T-helper 22 cell (primary cell): ENCODE measurements around the gene PRICKLE1.

Experiments
- DNase-seq: peaks from one replicate; pipeline ENCODE4 v3.0.0-alpha.2; 2020; ENCODE audit warnings: low read depth

Gene PRICKLE1

DNA sequence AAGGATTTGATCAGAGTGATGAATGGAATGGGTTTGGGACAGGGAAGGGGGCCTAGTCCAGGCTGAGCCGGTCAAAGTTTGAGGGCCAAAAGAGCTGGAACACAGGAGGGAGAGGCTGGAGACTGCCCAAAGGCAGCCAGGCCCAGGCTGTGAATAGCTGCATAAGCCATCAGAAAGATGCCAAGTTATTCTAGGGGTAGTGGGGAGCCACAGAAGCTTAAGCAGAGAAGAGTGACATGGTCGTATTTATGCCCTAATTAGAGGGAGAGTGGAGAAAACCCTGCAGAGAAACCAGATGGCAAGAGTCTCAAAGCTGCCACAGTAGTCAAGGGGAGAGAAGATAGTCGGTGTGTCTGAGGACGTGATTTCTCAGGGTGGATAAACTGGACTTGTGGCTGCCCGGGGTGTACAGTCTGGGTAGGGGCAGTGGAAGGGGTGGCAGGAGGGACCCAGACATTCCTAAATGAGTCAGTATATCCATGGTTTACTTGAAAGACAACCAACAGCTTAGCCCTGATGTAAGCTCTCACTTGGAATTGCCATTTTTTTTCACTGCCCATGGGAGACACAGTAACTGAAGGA is 99.2 kb downstream of the PRICKLE1 start:
- no peak for DNase-seq

DNA sequence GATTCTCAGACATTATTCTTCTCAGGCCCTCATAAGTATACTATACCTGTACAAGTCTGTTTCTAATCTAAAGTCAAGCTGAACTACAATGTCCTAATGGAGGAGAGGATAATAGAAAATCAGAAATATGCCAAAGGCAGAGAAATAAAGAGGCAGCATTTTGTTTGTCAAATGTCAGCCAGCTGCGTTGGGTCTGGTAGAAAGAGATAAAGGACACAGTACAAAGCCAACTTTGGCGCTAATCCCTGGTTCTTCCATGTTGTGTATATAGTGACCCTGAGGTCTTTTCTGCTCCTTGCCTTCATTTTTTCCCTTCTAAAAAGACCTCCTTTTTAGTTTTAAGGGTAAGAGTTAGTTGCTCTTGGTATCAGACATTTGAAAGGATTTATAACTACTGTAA is 103.1 kb downstream of the PRICKLE1 start:
- no peak for DNase-seq

DNA sequence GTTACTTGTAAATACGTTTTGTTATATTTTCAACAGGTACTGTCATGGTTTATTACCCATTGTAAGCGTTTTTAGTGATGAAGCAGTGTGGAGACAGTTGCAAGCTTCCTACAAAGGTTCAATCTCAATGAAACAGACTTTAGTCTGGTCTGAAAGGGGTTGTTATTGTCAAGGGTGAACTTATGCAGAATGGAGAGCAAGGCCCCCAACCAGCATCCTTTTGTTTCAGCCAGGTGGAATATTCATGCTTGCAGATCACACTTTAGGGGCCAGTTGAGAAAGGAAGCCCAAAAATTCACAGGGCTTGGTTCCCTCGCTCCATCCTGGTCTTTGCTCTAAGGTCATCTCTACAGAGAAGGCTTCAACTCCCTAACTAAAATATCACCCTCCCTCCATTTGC is 103.7 kb downstream of the PRICKLE1 start:
- DNase-seq = no peak

DNA sequence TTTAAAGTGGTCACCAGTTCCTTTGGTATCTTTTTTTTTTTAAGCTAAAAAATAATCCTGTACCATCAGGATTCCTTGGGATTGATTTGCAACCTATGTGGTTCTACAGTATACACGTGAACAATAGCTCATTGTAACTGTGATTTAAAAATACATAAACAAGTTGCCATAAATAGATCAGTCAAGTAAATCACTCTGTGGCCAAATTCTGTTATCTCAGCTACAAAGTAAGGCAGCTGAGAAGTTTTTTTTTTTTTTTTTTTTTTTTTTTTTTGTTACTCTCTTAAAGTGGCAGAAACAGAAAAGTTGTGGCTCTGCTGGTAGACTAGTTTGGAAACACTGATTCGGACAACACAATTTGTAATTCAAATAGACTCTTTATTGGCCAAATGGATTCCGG is 104.5 kb downstream of the PRICKLE1 start:
- no peak for DNase-seq

DNA sequence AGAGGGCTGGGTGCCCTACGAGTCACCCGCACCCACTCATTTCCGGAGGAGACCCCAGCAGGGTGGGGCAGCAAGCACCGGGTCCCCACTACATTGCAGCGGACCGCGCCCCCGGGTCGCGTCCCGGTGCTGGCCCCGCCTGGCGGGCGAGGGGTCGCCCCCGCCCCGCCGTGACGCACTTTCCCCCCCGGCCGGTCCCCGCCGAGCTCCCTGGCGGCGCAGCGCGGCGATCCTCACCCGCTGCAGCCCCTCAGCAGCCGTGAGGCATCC is 106.1 kb downstream of the PRICKLE1 start:
- no peak for DNase-seq

DNA sequence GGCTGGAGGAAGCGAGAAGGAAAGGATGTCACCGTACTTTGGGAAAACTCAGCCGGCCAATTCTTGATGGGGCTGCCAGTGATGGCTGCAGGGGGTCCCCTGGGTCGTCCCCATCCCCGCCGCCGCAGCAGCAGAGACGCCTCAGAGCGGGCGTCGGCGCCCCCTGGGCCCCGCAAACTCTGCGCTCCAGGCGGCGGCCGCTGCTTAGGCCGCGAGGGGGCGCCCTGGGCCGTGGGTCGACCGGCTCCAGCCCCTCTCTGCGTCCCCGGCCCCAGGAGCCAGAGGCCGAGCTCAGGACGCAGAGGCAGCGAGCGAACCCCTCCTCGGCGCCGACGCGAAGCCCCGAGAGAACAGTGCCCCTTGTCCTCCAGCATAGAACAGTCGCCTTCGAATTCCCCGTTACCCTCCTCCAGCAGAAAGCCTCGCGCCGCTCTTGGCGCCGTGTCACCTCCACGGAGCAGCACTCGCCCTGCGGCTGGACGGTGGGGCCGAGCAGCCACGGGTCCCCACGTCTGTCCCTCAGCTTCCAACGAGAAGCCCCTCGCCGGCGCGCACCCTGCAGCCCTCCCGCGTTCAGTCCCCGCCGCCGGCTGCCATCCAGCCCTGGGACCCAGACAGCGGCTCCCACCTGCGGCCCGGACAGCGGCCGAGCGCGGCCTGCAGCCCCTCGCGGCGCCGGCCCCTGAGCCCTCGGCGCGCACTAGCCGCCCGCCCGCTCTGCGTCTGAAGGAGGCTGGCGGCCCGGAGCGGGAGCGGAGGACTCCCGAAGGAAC is 106.6 kb downstream of the PRICKLE1 start:
- DNase-seq = no peak

DNA sequence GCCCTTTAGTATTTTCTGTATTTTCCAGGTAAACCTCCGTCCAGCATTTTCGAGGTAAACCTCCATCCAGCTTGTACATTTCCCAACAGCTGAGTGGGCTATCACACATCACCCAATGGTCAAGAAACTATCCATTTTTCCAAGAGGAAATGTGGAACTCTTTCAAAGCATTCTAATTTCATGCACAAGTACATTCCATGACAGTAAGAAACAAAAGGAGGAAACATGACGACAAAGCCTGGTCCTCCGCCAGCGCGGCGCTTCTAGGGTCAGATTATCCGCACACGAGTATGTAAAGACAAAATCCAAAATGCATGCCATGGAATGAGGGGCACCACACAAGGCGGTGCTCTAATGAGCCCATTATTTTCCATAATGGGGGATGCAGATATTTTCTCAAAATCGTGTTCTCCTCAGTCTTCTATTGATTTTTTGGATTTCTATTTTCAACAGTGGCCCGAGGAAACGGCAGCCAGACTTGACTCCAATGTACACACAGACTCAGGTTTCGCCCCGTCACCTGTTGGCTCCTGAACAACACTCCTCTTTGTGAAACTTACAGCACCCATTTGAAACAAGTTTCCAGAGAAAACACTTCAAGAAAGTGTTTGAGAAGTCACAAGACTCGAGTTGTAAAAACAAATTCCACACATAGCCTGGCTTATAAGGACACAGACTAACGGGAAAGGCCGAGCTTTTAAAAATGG is 107.4 kb downstream of the PRICKLE1 start:
- no peak for DNase-seq

DNA sequence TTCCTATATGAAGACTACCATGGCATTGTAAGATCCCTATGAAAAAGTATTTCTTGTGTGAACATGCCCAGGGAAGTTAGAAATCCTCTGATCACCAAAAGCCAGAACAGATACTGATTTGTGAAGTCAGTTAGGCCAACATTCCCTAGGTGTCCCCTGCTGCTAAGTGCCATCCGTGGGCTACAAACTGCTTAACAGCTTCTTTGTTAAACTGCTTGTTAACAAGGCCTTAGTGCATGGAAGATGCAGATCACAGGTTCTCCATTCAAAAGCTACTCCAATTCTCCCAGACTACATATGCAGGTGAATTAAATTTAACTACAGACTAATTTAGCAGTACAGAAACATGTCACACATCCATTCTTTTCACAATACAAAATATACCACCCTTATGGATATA is 108.2 kb downstream of the PRICKLE1 start:
- no peak for DNase-seq

DNA sequence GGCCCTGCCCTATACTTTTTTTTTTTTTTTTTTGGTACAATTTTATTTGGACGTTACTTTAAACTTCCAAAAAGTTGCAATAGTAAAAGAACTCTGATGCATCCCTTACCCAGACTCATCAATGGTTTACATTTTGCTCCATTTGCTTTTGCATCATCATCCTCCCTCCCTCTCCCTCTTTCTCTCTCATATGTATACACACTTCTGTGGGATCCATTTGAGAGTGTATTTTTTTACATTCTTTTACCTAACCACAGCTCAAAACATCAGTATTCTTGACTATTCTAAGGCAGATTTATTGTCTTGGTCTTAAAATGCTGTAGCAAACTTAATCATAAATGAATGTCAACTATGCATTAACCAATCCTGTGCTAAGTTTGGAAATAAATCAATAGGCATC is 111.6 kb downstream of the PRICKLE1 start:
- no peak for DNase-seq

DNA sequence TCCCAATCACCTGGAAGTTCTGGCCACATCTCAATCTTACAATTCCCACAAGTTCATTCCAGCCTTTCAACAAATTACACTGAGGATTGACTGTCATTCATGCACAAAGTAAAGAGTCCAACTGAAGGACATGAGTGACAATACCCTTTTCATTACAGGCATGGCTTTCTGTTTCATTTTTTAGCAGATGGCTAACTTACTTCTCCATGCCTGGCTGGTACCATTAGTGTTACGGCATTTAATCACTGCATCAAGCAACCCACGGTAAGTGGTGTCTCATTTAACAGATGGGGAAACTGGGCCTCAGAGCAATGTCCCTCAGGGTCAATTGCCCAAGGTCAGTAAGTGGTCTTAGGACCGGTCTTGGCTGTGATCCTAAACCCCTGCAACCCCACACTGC is 114.4 kb downstream of the PRICKLE1 start:
- no peak for DNase-seq

DNA sequence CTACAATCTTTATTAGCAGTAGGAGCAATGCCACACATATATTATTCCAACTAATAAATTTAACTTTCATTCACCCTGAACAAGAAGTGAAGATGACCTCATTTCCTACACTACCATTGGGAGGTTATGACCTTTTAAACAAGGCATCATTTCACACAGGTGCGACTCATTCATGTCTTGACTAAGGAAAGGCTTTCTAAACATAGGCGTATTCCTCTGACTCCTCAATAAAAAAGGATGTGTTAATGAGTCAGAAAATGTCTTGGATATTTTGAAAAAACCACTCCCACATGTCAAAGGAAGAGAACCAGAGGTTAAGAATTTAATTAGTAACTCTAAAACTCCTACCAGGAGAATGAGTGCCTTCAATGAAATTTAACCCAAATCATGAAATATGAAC is 115.2 kb downstream of the PRICKLE1 start:
- DNase-seq = no peak

DNA sequence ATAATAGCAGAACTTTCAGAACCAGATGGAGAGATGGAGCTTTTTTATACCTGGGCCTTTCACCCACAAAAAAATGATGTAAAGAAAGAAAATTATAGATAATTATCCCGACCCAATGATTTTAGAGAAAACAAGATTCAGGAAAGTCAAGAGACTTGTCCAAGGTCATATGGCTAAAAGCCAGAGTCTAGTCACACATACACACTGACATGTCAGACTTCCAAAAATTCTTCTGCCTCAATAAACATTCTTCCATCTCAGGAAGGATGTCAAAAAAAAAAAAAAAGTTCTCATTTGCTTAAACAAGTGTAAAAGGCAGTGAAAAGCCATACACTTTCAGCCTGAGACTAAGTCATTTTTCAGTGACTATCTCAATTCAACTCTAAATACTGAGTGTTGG is 116.0 kb downstream of the PRICKLE1 start:
- DNase-seq = no peak

DNA sequence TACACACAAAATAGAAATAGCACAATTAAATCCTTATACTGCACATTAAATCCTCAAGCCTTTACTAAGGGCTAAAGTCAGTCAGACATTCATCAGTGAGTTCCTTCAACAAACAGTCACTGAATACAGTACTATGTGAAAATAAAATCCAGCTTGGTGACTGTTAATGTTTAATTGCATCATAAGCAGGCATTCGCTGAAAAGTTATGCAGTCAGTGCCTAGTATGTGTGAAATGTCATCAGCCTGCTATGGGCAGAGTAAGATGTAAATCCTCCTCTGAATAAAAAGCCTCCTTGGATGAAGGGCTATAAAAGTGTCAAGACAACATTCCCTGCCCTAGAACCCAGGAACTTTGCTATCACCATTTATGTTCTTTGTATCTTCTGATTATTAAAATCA is 116.4 kb downstream of the PRICKLE1 start:
- no peak for DNase-seq

DNA sequence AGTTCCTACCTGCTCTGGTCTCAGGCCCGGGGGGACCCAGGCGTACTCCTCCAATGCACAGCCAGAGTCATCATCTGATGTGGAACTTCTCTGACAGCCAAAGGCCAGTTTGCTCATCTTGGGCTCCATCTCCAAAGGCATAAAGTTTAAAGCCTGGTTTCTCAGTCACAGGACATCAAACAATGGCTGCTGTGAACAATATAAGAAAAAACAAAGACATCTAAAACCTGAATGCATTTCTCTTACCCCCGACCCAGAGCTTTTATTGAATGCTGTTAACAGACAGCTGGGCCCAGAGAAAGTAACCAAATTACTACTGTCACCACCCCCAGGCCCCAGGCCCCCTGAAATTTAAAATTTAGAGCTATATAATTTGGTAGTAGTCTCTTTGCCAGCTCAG is 117.2 kb downstream of the PRICKLE1 start:
- no peak for DNase-seq

DNA sequence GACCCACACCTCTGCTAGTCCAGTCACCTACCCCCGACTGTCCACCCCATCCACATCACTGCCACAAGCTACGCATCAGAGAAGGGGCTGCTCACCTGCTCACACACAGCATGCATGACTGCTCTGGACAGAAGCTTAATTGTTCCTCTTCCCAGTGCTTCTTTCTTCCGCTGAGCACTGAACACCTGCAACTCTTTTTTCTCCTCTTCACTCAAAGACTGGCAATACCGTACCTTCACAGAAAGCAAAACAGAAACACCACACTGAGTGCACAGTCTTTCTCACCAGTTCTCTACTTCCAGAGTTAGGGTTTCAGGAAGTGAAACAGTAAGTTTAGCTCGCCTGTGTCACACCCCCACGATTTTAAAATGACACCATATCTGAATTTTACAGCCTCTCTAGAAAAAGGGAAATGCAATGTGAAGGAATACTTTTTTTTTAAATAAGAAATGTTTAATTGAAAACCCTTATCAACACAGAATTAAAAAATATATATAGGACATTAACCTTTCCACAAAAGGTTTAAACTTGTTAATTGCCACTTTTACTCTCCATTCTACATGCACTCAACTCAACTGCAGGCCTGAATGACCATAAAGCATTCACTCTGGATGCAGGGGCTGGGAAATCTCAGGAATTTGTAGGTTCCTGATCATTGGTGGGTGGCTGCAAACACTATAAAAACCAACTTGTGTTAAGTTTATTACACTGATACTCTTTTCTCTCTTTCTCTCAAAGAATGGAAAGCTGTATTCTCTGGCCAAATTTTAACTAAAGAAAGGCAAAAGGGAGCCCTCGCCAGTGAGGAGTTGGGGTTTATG is 120.0 kb downstream of the PRICKLE1 start:
- no peak for DNase-seq

DNA sequence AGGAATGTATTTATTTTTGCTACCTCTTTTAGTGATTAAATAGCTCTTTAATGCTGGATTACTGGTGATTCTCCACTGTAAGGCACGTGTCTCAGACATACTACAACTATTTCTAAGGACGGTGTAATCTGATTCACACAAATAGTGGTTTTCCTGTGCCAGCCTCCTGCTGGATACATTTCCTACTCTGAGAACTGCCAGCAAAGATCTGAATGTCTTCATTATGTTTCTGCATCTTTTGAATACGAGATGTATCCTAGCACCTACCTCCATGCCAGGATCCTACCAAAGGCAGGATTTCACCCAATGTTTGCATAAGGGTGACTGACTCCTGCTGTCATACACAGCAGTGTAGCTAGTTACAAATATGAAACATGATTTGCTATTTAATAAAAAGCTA is 120.6 kb downstream of the PRICKLE1 start:
- no peak for DNase-seq

DNA sequence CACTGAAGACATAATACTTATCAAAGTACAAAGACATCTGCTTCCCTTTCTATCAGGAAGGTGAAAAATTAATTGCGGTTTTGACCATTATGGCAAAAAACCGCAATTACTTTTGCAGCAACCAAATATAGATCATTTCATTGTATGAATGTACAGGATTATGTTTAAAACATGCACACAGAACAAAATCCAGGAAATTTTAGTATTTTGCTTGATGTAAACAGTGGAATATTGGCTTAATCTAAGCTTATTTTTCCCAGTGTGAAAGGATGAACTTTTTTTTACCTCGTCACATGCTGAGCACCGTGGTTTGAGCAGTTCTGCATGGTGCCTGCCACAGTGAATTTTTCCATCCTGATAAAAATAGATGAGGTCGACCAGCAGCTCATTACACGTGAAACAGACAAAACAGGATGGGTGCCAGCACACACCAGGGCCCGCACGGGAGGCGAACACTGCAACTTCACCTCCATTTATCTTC is 121.2 kb downstream of the PRICKLE1 start:
- no peak for DNase-seq

DNA sequence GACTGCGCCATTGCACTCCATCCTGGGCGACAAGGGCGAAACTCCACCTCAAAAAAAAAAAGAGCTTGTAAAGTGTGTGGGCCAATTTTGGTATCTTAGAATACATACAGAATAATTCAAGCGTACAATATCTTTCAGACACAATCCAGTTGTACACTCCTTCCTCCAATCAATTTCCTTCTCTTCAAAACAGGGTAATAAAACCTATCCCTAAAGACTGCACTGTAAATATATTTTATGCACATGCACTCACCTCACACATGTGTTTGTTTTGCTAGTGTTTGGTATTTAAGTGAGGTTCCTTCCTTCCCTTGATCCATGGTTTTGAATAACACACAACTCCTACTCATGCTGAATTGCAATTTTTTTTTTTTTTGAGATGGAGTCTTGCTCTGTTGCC is 125.9 kb downstream of the PRICKLE1 start:
- no peak for DNase-seq

DNA sequence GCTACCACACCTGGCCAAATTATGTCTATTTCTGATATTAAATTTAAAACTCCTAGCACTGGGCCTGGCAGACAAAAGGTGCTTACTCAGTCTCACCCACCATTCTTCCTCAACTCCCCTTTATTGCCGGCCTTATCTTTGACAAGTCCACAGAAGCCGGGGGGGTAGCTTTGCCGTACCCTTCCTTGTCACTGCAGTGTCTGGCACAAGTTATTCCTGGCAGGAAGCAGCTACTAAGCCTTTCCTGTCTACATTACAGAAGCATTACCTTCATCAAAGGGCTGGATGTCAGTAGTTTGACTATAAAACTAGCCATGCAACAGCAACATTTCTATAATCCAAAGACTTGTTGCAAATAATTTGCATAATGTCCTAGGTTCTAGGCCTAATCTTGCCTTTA is 127.1 kb downstream of the PRICKLE1 start:
- DNase-seq = no peak

DNA sequence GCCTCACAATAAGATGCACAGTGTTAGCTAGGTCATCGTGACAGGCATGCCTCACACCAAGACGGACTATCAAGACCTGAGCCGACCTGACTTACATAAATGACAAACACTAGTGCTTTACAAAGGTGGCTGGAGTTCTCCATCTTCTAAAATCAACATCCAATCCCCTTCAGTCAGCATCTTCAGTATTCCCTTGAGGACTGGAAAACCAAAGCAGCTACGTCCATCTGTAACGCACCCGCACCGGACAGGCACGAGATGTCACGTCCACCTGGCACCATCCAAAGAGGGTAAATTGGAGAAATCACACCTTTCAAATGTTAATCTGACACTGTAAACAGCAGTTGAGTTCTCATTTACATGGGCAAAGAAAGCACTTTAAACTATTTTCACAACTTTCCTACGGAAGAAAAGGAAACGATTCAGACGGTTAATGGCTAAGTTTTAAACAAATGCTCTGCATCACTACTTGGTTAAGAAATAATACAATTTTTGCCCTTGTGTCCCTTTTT is 130.2 kb downstream of the PRICKLE1 start:
- no peak for DNase-seq

DNA sequence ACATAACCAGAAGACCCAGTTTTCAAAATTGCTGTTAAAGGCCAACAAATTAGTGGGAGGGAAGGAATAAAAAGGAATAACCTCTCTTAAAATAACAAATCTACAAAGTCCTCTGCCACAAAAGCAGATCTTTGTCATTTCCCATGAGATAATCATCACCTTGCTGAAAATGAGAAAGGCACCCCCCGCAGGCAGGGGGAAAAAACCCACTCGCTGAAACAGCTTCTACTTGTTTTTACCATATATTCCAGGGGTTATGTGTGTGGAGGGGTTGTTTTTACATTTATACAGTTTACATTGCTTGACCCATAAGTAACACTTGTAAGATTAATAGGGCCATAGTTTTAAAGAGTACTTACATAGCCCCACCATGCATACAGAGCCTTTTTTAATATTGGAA is 131.0 kb downstream of the PRICKLE1 start:
- no peak for DNase-seq

DNA sequence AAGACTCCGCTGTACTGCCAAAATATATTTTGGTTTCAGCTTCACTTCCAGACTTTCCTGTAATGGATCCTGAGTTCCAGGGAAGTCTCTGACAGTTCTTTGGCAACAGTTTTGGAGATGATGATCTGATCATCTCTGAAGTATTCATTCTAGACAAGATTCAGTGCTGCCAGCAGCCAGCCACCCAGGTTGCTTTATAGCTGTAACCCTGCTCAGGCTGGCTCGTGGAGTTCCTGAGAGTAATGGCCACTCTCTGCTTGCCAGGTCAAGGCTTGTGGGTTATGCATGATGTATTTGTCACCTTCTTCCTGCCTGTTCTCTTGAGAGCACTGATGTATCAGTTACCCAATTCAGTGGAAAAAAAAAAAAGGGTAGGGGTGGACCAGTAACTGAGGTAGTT is 139.3 kb downstream of the PRICKLE1 start:
- DNase-seq = no peak

DNA sequence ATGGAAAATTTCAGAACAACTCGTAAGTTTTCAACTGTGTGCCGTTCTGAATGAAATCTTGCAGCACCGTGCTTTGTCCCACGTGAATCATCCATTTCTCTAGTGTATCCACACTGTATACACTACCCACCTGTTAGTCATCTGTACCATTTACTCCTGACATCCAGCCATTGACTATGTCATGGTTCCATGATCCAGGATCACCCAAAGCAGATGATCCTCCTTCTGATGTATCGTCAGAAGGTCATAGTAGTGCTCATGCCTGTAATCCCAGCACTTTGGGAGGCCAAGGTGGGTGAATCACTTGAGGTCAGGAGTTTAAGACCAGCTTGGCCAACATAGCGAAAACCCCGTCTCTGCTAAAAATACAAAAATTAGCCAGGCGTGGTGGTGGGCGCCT is 140.7 kb downstream of the PRICKLE1 start:
- no peak for DNase-seq
